B cell (primary cell): ENCODE measurements around the gene DNMBP. TPM values are rescaled to one million over a fixed set of nuclear protein-coding genes. Genes with fewer than 3 reads are reported as not detected.

Experiments used
- ATAC-seq: fragments of 200-7000 bp; cut with Tn5 transposase; one replicate; pipeline ENCODE4 v1.10.0; 2021; ENCODE audit warnings: low read depth, mild to moderate bottlenecking, moderate number of reproducible peaks, moderate library complexity
- CTCF ChIA-PET: fragments of 350-600 bp; sonication (Branson Sonifier 250); formaldehyde crosslinking; loops from one replicate; lab custom pipeline; 2021; ENCODE audit warnings: antibody characterized with exemption, inconsistent platforms; lab: Charles Lee
- POLR2A ChIA-PET: fragments of 350-600 bp; sonication (Branson Sonifier 250); formaldehyde crosslinking; loops from one replicate; lab custom pipeline; 2021; ENCODE audit warnings: antibody characterized with exemption; lab: Charles Lee
- DNase-seq: peaks from one replicate; pipeline ENCODE4 v3.0.0; 2013
- H2AFZ ChIP-seq: 2 replicates; pipeline ENCODE4 v1.6.1; 2012; ENCODE audit warnings: mild to moderate bottlenecking, low read depth, low read length; ENCODE audit not compliant: insufficient read depth, poor library complexity, severe bottlenecking
- H3K27ac ChIP-seq, 2 donors: 1 replicate in 1 of 2; 2 replicates in 1 of 2; pipeline ENCODE4 v1.5.1; 2012 to 2013; ENCODE audit warnings: low read length in 2 of 2, mild to moderate bottlenecking in 2 of 2, moderate library complexity in 1 of 2
- H3K27me3 ChIP-seq, 4 experiments: fragments of 200-600 bp in 1 of 4; sonication (generic) in 1 of 4; replicated peaks in 1 of 4; 1 replicate in 2 of 4; 2 replicates in 2 of 4; pipeline versions ENCODE4 v1.6.1 to v1.7.0; 2013 to 2016; ENCODE audit warnings: low read length in 3 of 4, mild to moderate bottlenecking in 2 of 4, mixed read lengths in 1 of 4, moderate library complexity in 1 of 4; ENCODE audit not compliant: insufficient read depth in 4 of 4, control insufficient read depth in 3 of 4; ENCODE audit errors: control extremely low read depth in 1 of 4
- H3K36me3 ChIP-seq, 2 experiments: replicated peaks in 1 of 2; 1 replicate in 1 of 2; 2 replicates in 1 of 2; pipeline versions ENCODE4 v1.6.1 to v1.7.1; 2013; ENCODE audit warnings: low read length in 1 of 2; ENCODE audit not compliant: insufficient read depth in 2 of 2, control insufficient read depth in 1 of 2; ENCODE audit errors: control extremely low read depth in 1 of 2, extremely low read depth in 1 of 2
- H3K4me1 ChIP-seq, 2 donors: fragments of 200-600 bp in 1 of 2; sonication (generic) in 1 of 2; 1 replicate in 1 of 2; 2 replicates in 1 of 2; pipeline versions ENCODE4 v1.5.1 to v1.6.1; 2013 to 2017; ENCODE audit warnings: low read length in 2 of 2; ENCODE audit not compliant: control insufficient read depth in 2 of 2, insufficient read depth in 2 of 2
- H3K4me2 ChIP-seq: replicated peaks from 2 replicates; pipeline ENCODE3; 2012; ENCODE audit warnings: mild to moderate bottlenecking, low read depth, low read length; ENCODE audit not compliant: poor library complexity, severe bottlenecking
- H3K4me3 ChIP-seq, 5 experiments: fragments of 200-600 bp in 1 of 5; sonication (generic) in 1 of 5; 1 replicate in 3 of 5; 2 replicates in 2 of 5; pipeline versions ENCODE4 v1.5.1 to v1.7.0; 2011 to 2016; ENCODE audit warnings: low read length in 4 of 5, mild to moderate bottlenecking in 4 of 5, low read depth in 2 of 5, control low read depth in 1 of 5, moderate library complexity in 1 of 5; ENCODE audit not compliant: insufficient read depth in 1 of 5; ENCODE audit errors: control extremely low read depth in 1 of 5, extremely low read depth in 1 of 5
- H3K79me2 ChIP-seq: fragments of 200-600 bp; sonication (generic); one replicate; pipeline ENCODE4 v1.6.0; 2016; ENCODE audit warnings: low read length; ENCODE audit not compliant: control insufficient read depth, insufficient read depth
- H3K9ac ChIP-seq: fragments of 200-600 bp; sonication (generic); 2 replicates; pipeline ENCODE4 v1.6.1; 2017; ENCODE audit warnings: mild to moderate bottlenecking, low read length, moderate library complexity
- H3K9me3 ChIP-seq, 3 donors: one replicate each; pipeline versions ENCODE4 v1.6.1 to v1.7.1; 2013; ENCODE audit warnings: low read length in 2 of 3; ENCODE audit not compliant: control insufficient read depth in 2 of 3, insufficient read depth in 1 of 3; ENCODE audit errors: control extremely low read depth in 1 of 3
- H4K20me1 ChIP-seq: 2 replicates; pipeline ENCODE4 v1.6.0; 2012; ENCODE audit warnings: mild to moderate bottlenecking, low read length; ENCODE audit not compliant: insufficient read depth, control insufficient read depth, poor library complexity, severe bottlenecking
- H3K27ac Mint-ChIP-seq: one replicate; pipeline ENCODE4 v1.8.0; 2021; ENCODE audit warnings: mixed read lengths
- H3K27me3 Mint-ChIP-seq: one replicate; pipeline ENCODE4 v1.8.0; 2021; ENCODE audit warnings: mixed read lengths
- H3K4me1 Mint-ChIP-seq: one replicate; pipeline ENCODE4 v1.8.0; 2021; ENCODE audit warnings: mixed read lengths
- H3K4me3 Mint-ChIP-seq: one replicate; pipeline ENCODE4 v1.8.0; 2021; ENCODE audit warnings: mixed read lengths
- H3K9me3 Mint-ChIP-seq: one replicate; pipeline ENCODE4 v1.8.0; 2022; ENCODE audit warnings: mixed read lengths; ENCODE audit not compliant: insufficient read depth
- CTCF ChIP-seq: fragments of 200-600 bp; IDR thresholded peaks from one replicate; pipeline ENCODE4 v1.8.0; 2022; ENCODE audit warnings: antibody characterized with exemption, mild to moderate bottlenecking
- EZH2 ChIP-seq: IDR thresholded peaks from 2 replicates; pipeline ENCODE4 v1.6.1; 2012; ENCODE audit warnings: borderline replicate concordance, low read depth, mild to moderate bottlenecking, moderate library complexity, low read length; ENCODE audit not compliant: insufficient read depth, poor library complexity, severe bottlenecking
- WGBS: methylation state at CpG from one replicate; pipeline ENCODE4 v1.1.5; 2013; ENCODE audit warnings: missing lambda C conversion rate; ENCODE audit not compliant: insufficient coverage; 5-methylcytosine and 5-hydroxymethylcytosine counted together
- intact Hi-C: fragments of 100-400 bp; cut with micrococcal nuclease; formaldehyde crosslinking; loops from one replicate; pipeline ENCODE4 v1.10.0; 2022
- polyA plus RNA-seq: library from polyadenylated mRNA; depleted of rRNA; stranded (reverse); fragments of >200 nt; gene quantifications from 2 replicates; pipeline ENCODE4 v1.2.3, GENCODE V29; 2012
- total RNA-seq, 2 donors: library from RNA; stranded (reverse); fragments of 120-200 nt in 1 of 2; gene quantifications; 1 replicate in 1 of 2; 2 replicates in 1 of 2; pipeline versions ENCODE4 v1.2.3 to v1.2.4, GENCODE V29; 2013 to 2022

The DNMBP gene
- total and polyA plus RNA-seq, 2 donors (not counting 1 experiment from before 2014, with no cell fraction given) = 12.8 to 22.6 TPM

GRCh38 chr10:99852481-99853213 lies 157.1 kb downstream of the DNMBP start:
- ATAC-seq = no peak
- H3K9ac ChIP-seq = no peak overlapping the region
- no peaks in the 10 kb centered on the region for H3K79me2 ChIP-seq
- H3K36me3 ChIP-seq = peaks cover 0 to 3% of the 10 kb centered on the region in 2 experiments
- no peaks in the 10 kb centered on the region for H3K9me3 Mint-ChIP-seq
- no peak overlapping the region for H3K4me3 Mint-ChIP-seq
- no peak overlapping the region for H3K27ac Mint-ChIP-seq
- no CpG with 5 or more reads among the region's 3 CpGs for WGBS
- H3K27me3 Mint-ChIP-seq = no peaks in the 10 kb centered on the region
- H3K4me3 ChIP-seq = no peak overlapping the region
- POLR2A ChIA-PET = no interaction called here
- H3K4me2 ChIP-seq = no peak overlapping the region
- no peak overlapping the region for H2AFZ ChIP-seq
- no peaks in the 10 kb centered on the region for H3K9me3 ChIP-seq
- CTCF ChIA-PET = interaction anchor here (13.8 kb wide), 1 partner anchor 194 kb away, joined by 525 read pairs; no protein-coding TSS in a partner anchor
- no peaks in the 10 kb centered on the region for H3K4me1 Mint-ChIP-seq
- H3K4me1 ChIP-seq = no peaks in the 10 kb centered on the region
- intact Hi-C loops = no loop called here
- no peaks in the 10 kb centered on the region for H3K27me3 ChIP-seq
- no peak for TF ChIP-seq CTCF
- TF ChIP-seq EZH2 = no peak
- H3K27ac ChIP-seq = no peak overlapping the region
- no peaks in the 10 kb centered on the region for H4K20me1 ChIP-seq
- DNase-seq = no peak

- Histone ChIP-seq H3K27me3 (peaks cover 0 to 2% (median 0%) of the 10 kb centered on the region in 4 experiments), H3K9me3 (no peaks in the 10 kb centered on the region), H2AFZ (no peak overlapping the region), H3K4me1 (no peaks in the 10 kb centered on the region), H3K9ac (no peak overlapping the region), H3K27ac (no peak overlapping the region), H3K4me2 (no peak overlapping the region), H3K79me2 (no peaks in the 10 kb centered on the region), H3K36me3 (peaks cover 0 to 3% of the 10 kb centered on the region in 2 experiments), H4K20me1 (no peaks in the 10 kb centered on the region), H3K4me3 (no peak overlapping the region)
- ATAC-seq = no peak
- H3K4me3 Mint-ChIP-seq = no peak overlapping the region
- POLR2A ChIA-PET = no interaction called here
- 100% methylated on average over 2 of the region's 3 CpGs for WGBS
- TF ChIP-seq CTCF (no peak), EZH2 (no peak)
- no peaks in the 10 kb centered on the region for H3K4me1 Mint-ChIP-seq
- intact Hi-C loops = no loop called here
- no peaks in the 10 kb centered on the region for H3K9me3 Mint-ChIP-seq
- CTCF ChIA-PET = interaction anchor here (13.8 kb wide), 1 partner anchor 195 kb away, joined by 525 read pairs; no protein-coding TSS in a partner anchor
- H3K27me3 Mint-ChIP-seq = no peaks in the 10 kb centered on the region
- no peak for DNase-seq
- H3K27ac Mint-ChIP-seq = no peak overlapping the region
Observed at GRCh38 chr10:99851825-99852224, 157.9 kb downstream of the DNMBP start.
